Measurements from ENCODE around the gene ZBTB7A.

ZBTB7A gene

DNA sequence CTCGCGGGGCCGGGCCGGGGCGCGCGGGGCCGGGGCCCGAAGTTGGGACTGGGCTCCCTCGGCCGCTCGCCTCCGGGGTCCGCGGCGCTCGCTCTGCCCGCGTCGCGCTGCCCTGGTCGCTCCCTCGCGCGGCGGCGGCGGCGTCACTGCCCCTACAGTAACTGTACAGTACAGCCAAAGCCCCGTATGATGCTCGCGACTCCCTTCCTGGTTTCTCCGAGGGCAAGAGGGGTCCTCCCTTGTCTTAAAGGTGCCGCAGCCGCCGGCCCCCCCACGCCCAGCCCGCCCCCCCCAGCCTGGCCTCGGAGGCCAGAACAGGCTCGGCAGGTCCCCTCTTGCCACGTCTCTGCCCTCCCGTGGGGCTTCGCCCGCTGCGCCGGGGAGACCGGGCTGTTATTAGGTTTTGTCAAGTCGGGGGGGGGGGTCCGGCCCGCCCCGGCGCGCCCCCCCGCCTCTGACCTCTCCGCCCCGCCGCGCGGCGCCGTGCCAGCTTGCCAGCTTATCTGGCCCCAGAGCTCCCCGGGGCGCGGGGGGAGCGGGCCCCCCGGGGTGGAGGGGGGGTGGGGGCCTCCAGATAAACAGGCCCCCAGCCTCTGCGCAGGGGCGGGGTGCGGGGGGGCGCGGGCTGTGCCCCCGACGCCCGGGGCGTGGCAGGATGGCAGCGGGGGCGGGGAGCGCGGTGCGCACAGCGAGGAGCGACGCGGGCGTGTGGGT, at the start of gene ZBTB7A:
Gene ZBTB7A (minus strand): TSS at position 218 of the 714 bp plus-strand sequence. CDS start 11,667 bp downstream, outside the sequence.
- FAIRE-seq (peak; percentile 75), DNase-seq (ENCODE audit: extremely low spot score, insufficient read length, low read depth) (no peak)

- peak; percentile 41 for FAIRE-seq
- no peak for DNase-seq (ENCODE audit: extremely low spot score, insufficient read length, low read depth)
These were observed 49.2 kb upstream of the ZBTB7A start for GRCh38 chr19:4115818-4116385.

- FAIRE-seq = peak; percentile 98
- peak; percentile 79 for DNase-seq (ENCODE audit: extremely low spot score, insufficient read length, low read depth)
These were observed 48.5 kb upstream of the ZBTB7A start for GRCh38 chr19:4115050-4115817.

- DNase-seq (ENCODE audit: extremely low spot score, insufficient read length, low read depth) (no peak), FAIRE-seq (no peak)
These were observed 47.5 kb upstream of the ZBTB7A start for GRCh38 chr19:4114181-4114580.

GRCh38 chr19:4113398-4114088, 46.8 kb upstream of the ZBTB7A start:
- DNase-seq (ENCODE audit: extremely low spot score, insufficient read length, low read depth) = no peak
- no peak for FAIRE-seq

DNA sequence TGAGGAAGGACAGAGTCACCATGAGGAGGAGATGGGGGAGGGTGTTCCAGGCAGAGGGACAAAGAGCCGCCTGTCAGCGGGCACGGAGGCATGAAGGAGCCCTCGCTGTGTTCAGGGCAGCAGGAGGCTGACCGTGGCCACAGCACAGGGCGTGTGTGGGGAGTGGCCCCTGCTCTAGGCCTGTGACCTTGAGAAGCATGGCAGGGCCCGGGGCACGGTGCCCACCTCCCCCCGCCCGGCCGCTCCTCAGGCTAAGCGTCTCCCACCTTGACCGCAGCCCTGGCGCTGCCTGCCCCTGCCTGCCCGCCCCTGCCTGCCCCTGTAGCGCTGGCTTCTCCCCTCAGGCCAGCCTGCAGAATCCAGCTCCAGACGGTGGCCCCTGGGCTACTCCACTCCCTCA, 45.7 kb upstream of the ZBTB7A start:
- no peak for FAIRE-seq
- DNase-seq (ENCODE audit: extremely low spot score, insufficient read length, low read depth) = no peak

DNA sequence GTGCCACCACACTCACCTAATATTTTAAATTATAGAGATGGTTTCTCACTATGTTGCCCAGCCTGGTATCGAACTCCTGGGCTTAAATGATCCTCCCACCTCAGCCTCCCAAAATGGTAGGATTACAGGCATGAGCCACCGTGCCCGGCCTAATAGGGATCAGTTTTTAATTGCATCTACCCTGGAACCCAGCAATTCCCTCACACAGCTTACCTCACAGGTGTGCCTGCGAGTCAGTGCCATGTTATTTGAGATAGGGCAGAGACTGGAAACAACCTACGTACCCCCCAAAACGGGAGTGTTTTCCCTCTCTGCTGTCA, 42.9 kb upstream of the ZBTB7A start:
- DNase-seq (ENCODE audit: extremely low spot score, insufficient read length, low read depth) (no peak), FAIRE-seq (no peak)

GRCh38 chr19:4108767-4109625, 42.3 kb upstream of the ZBTB7A start:
- DNase-seq (ENCODE audit: extremely low spot score, insufficient read length, low read depth) (peak; percentile 64), FAIRE-seq (peak; percentile 96)

DNA sequence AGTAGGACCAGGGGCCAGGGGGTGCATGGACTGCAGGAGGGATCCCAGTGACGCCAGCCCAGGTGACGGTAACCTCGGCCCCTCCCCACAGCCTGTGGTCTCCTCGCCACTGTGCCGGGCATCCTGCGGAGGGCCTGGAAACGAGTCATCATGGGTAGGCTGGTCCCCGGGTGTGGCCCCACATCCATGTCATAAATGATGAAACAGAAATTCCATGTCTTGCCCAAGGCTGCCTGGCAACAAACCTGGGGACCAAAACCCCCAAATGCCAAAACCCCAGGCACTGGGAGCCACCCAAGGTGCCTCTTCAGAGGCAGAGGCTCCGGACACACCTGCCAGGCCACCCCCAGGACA, 36.4 kb upstream of the ZBTB7A start:
- no peak for FAIRE-seq
- DNase-seq (ENCODE audit: extremely low spot score, insufficient read length, low read depth) = no peak

DNA sequence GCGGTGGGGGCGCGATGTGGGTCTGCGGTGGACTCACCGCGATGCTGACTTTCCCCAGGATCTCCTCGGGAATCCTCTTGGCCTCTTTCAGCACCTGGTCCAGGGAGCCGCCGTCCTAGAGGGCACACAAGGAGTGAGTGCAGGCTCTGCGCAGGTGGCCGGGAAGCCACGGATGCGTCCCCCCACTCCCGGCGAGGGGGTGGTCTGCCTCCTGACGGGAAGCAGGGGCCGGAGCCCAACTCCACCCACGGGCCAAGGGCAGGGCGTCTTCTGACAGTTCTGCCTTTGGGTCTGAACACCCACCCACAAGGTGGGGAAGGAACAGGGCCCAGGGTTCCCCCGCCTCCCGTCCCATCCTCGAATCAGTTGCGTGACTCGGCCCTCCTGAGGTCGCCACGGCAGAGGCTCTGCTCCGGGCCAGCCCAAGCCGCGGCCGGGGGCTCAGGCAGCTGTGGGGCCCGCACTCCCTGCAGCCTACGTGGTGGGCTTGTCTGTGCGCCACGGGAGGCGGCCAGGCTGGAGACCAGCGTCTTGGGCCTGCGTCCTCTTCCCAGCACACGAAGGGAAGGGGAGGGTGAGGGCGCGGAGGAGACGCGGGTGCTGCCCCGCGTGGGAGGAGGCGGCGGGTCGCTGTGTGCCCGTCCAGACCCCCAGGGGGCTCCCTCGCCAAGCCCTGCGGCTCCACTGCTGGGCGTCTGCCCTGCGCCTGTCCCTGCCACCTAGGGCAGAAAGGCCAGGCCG, 35.8 kb upstream of the ZBTB7A start:
- FAIRE-seq (no peak), DNase-seq (ENCODE audit: extremely low spot score, insufficient read length, low read depth) (no peak)

DNA sequence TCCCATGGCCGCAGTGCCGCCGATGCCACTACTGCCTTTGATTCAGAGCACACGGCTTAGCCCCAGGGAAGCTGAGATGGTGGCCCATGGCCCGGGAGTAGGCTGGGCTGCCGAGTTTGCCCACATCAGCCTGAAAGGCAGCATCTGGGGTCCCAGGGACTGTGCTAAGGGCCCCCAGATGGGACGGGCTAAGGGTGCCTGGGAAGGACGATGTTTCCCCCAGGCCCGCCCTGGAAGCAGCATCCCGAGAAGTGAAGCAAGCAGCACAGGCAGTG, 34.7 kb upstream of the ZBTB7A start:
- FAIRE-seq = no peak
- no peak for DNase-seq (ENCODE audit: extremely low spot score, insufficient read length, low read depth)

GRCh38 chr19:4100647-4101495, 34.2 kb upstream of the ZBTB7A start:
- FAIRE-seq = no peak
- no peak for DNase-seq (ENCODE audit: extremely low spot score, insufficient read length, low read depth)

DNA sequence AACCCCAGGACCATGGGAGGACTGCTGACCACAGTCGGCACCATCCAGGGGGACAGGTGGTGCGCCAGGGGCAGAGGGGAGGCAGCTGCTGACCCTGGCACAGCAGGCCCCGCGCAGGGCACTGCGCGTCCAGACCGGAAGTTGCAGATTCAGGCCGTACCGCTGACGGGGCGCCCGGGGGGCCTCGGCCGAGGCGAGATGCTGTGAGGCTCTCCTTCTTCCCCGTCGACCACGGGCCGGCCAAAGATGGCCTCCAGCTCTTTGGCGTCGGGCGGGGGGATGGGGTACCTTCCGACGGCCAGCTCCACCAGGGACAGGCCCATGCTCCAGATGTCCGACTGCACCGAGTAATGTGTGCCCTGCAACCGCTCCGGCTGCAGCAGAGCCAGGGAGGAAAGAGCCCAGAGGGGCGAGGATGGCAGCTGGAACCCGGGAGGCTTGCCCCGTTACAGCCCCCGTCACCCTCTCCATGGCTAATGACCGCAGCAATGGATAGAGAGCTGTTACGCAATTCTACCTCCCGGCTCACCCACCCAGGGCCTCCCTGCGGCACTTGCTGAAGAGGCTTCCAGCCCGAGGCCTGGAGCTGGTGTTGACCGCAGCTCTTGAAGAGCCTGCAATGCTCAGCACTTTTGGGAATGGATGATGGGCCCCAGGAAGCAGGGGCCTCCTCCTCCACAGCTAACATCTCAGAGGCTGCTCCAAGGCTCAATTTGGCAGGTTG, 32.5 kb upstream of the ZBTB7A start:
- DNase-seq (ENCODE audit: extremely low spot score, insufficient read length, low read depth) = no peak
- FAIRE-seq = no peak

- FAIRE-seq = no peak
- no peak for DNase-seq (ENCODE audit: extremely low spot score, insufficient read length, low read depth)
These were observed 31.8 kb upstream of the ZBTB7A start for GRCh38 chr19:4098493-4098892.

GRCh38 chr19:4097501-4097900, 30.8 kb upstream of the ZBTB7A start:
- FAIRE-seq (no peak), DNase-seq (ENCODE audit: extremely low spot score, insufficient read length, low read depth) (no peak)

GRCh38 chr19:4096049-4096892, 29.6 kb upstream of the ZBTB7A start:
- FAIRE-seq = no peak
- DNase-seq (ENCODE audit: extremely low spot score, insufficient read length, low read depth) = no peak

GRCh38 chr19:4095488-4095844, 28.8 kb upstream of the ZBTB7A start:
- DNase-seq (ENCODE audit: extremely low spot score, insufficient read length, low read depth) (no peak), FAIRE-seq (no peak)
